Measurements from ENCODE around the gene NT5DC1.

Gene NT5DC1

DNA sequence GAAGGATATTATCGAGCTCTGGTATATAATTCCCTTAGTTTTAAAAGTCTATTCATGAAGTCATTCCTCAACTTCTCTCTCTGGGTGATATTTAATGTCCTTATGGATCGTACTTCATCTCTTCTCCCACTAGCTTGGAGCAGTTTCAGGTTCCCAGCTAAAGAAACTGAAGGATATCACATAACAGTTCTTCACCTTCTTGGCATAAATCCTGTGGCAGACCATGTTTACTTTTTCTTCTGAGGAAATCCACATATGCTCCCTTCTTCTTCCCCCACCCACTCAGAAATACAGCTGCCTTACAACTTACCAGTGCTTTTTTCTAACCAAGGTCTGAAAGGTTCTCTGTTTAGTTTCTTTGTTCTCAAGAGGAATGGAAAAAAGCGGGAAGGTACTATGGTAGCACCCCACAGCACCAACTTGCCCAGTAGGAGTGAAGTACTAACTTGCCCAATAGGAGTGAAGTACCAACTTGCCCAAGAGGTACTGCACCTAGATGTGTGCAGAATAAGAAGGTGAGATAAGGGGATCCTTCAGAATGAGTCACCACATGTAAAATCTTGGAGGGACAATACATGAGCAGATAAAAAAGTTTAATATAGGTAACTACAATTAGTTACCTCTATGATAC is 100.1 kb downstream of the NT5DC1 start:
- DNase-seq: no peak

DNA sequence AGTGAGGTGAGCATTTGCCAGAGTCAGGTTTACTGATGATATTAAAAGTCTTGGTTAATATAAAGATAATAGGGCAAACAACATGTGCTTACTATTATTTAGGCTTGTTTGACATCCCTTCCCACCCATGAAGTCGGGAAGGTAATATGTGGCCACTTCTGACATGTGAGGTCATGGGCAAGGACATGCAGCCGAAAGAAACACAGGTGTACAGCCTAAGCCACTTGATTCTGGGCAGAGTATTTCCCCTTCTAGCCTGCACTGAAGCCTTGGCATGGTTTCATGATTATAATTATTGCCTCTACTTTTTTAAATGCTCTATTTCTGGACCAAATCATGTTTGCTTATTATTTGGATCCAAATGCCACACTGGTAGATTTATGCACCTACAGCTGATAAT is 100.9 kb downstream of the NT5DC1 start:
- no peak for DNase-seq

DNA sequence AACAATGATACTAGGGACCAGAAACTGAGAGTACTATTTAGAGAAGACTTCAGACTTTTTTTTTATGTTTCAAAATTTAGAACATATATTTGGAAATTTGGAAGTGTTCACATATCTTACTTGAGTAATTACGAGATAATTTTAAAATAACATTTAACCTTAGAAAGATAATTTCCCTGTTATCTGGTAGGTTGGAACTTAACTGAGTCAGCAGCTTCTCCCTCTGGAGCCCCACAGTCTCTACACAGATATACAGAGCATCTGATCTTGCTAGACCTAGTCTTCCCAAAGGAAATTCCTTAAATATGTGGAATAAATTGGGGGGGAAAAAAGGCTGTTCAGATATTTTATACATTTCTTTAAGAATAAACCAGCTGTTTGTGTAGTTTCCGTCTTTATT is 104.6 kb downstream of the NT5DC1 start:
- no peak for DNase-seq

DNA sequence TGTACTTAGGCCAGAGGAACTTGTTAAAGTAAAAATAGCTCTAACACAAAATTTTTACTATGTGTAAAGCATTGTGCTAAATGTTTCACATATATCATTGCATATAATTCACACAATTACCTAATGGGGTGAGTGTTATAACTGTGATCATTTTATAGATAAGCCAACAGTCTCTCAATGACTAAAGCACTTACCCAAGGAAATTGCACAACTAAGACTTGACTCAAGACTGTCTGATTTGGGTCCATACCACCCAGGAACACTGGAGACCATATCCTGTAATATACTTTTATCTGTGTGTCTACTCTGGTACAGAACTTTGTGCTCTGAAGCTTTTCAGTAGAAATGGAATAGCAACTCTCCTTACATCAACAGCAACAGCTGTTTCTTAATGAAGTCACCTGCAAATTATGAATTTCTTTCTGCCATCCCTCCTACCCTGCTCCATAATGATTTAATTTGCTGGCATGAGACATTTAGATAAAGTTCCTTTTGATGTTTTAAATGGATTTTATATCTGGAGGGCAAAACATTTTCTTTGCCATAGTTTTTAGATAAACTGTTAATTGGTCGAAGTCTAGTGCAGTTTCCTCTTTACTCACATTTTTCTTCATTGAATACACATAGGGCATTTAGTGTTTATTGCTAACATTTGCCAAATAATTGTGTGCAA is 105.7 kb downstream of the NT5DC1 start:
- no peak for DNase-seq

DNA sequence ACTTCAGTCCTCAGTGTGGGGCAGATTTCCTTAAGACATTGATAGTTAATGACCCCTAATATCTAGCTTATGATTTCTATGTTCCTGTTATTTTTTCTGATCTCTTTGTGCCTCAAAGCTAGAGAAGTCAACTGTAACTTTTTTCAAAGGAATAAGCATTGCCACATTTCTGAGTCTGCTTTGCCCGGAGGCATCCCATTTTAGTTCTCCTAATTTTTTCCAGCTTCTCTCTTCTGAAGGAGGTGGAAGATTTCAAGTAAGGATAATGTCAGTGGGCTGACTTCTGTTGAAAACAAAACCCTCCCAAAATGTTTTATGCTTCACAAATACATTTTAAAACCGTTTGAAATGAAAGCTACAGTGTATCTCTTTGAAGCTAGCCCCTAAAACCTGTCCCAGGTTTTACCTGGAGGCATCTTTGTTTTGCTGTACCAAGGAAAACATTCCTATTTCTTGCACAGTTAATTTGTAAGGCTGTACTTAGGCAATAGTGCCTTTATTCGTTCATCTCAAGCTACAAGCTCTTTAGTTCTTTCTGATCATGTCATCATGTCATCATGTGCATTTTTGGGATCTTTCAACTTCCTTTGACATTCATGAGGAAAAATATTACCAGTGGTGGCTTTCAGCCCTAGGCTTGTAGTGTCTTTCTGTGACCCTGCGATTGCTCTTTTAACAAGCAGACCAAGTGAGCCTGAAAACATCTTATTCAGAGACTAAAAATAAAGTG is 107.6 kb downstream of the NT5DC1 start:
- DNase-seq: no peak

DNA sequence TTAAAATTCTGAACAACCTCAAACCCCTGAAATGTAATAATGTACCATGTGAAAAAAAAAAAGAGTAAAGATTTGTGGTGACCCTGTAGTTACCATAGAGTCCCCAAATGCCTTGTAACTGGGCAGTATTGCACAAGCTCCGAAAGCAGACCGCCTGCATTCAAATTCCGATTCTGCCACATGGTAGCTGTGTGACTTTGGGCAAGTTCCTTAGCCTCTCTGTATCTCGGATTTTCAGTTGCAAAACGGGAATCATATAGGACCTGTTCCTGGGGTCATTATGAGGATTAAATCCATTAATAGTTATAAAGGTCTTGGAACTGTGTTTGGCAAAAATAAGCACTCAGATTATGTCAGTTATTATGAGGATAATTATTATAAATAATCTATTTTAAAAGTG is 109.7 kb downstream of the NT5DC1 start:
- DNase-seq: no peak

DNA sequence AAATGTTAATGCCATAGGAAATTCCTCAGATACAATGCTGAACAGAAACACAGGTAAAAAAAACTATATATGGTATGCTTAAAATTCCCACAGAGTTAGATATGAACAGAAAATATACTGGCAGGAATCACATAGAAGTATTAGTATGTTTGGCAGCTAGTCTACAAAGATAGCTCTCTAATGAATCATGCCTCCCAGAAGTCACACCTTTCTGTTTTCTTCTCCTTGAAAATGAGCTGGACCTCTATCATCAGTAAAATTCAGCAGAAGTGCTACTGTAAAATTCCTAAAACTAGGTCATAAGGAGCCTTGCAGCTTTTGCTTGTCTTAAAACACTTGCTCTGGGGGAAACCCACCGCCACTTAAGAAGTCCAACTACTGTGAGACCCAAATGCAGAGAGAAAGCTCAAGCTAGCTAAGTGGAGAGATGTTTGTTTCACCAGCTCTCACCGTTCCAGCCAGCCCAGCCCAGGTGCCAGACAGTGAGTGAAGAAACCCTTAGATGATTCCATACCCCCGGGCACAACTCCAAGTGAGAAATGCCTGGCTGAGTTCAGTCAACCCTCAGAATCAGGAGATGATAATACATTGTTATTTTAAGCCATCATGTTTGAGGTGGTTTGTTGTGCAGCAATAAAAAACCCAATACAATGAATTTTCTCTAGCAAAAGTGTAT is 110.2 kb downstream of the NT5DC1 start:
- no peak for DNase-seq

DNA sequence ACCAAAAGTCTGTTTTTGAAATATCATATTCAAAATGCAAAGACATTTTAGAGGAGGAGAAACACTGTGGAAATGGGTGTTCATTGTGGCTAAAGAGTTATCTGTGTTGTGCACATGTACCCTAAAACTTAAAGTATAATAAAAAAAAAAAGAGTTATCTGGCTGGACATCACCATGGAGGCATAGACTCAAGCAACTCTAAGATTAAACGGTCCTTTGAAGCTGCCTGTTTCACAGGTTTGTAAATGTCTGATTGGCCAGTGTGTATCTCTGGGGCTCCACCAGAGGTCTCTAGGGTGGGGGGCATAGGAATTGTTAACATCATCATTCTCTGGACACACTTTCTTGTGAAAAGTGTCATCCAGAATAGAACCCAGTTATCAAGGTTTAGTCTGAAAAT is 114.0 kb downstream of the NT5DC1 start:
- DNase-seq: no peak

DNA sequence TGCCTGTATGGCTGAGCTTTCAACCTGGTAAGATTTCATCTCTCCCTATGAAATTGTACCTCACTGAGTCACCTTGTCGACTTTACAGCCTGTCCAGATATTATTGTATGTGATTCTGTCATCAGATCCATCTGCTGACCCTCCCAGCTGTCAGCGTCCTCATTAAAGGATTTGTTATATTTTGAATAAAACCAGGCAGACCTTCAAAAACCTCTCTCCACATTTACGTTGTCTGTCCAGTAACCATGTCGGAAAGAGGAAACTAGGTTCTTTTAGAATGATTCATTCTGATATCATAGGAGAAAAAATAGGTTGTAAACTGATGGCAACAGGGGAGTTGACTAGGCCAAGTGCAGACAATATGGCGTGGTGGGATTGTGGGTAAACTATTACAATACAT is 114.8 kb downstream of the NT5DC1 start:
- DNase-seq: no peak

DNA sequence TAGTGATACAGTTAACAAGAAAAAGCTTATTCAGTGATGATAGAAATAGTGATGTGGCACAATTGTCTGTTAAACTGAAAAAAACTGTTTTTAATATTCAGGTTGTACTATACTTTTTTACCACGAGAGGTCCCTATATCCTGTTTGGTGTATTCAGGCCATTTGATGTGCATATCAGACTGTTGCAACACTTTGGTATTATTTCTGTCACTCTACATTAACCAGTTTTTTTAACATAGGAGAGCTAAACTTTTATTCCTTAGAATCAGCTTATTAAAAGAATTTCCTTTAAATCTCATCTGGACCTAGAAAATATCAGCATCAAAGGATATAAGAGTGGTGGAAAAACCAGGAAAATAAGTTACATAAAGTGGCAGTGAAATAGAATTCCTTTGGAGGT is 116.4 kb downstream of the NT5DC1 start:
- DNase-seq: no peak

DNA sequence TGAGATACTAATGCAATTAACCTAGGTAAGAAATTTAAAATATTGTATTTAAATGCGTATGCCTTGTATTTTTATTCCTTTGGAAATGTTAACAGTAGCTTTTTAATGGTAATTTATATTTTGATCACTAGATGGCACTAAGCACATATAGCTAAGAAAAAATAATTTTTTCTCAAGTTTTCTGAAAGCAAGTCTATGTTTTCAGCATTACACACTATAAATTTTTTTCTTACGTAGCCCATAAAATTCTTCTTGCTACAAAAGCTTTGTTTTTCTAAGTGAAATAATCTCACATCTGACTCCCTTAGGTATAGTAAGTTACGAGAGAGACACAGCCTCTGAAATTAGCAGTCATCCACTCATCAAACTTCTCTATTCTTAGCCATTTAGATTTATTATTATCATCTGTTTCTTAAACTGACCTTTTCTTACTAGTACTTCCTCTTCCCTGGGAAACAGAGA is 117.5 kb downstream of the NT5DC1 start:
- DNase-seq: no peak

DNA sequence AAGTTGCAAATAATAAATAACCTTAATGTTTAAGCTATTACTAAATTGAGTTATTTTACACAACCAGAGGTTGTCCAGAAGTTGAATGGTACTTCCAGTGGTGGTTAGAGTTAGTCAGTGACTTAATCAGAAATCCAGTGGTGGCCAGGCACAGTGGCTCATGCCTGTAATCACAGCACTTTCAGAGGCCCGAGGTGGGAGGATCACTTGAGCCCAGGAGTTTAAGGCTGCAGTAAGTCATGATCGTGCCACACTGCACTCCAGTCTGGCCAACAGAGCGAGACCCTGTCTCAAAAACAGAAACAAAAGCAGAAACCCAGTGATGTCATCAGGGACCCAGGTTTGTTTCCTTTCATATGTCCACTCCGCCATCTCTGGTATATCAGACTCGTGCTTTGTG is 118.2 kb downstream of the NT5DC1 start:
- no peak for DNase-seq

DNA sequence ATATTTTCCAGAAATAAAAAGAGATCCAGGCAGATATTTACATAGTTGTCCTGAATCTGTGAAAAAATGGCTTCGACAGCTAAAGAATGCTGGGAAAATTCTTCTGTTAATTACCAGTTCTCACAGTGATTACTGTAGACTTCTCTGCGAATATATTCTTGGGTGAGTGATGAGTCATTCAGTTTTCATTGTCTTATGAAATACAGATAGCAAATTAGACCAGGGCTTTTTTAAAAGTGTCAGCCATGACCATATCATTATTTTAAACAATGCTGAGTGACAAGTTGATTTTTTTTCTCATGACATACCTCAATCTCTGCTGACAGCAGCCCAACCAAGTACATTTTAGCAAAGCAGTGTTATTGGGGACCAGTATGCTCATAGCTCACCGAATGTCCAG is 120.4 kb downstream of the NT5DC1 start:
- DNase-seq: no peak

DNA sequence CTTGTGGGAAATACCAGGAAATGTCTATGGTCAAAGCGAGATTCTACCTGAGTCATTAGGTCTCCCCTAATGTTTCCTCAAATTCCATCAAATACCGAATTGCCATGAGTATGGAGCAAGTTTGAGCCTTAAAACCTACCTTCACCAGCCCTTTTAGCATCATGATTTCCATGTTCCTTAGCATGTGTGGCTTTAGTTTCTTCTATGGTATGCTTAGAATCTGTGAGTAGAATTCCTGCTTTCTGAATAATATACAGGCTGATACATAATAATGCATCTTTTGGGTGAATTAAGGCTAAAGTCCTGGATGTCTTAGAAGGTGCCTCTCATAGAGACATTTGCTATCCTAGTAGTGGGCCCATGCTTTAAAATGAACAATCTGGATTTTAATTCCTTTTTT is 121.3 kb downstream of the NT5DC1 start:
- no peak for DNase-seq

DNA sequence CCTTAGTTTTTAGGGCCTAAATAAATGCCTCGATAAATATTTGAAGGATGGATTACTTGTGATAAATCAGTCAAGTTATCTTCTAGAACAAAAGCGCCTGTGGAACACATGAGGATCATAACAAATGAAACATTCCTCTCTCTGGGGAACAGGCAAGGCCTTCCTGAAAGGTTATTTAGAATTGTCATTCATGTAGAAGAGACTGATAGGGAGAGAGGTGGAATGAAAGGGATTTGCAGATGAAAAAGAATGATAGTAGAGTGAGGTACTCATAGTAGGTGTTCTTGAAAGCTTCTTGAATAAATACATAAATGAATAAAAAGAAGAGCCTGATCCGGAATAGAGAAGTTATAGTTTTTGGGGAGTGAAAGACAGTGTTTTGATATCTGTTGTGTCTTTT is 122.7 kb downstream of the NT5DC1 start:
- no peak for DNase-seq

DNA sequence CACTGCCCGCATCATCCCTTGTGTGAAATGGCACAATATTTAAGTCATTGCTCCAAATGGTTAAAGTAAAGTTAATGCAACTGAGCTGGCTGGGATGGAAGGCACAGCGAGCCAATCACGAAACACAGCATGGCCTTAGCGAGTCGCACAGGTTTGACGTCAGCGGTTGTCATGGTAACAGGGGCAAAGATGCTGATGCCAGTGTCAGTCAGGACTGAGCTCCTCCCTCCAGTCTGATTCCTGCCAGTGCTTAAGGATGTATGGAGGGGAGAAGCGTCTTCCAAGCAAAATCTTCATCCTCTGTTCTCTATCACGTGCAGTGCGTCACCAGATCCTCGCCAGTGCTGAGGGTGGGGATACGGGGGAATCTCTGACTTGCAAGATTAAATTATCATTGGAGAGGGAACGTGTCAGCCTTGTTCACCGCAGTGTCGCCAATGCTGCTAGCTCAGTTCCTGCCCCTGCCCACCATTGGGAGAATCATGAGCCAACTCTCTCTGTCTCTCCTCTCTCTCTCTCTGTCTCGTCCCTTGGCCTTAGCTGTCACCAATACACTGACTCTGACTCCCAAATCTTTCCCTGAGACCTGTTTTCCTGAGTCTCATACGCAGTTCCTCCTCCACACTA is 128.7 kb downstream of the NT5DC1 start:
- no peak for DNase-seq

DNA sequence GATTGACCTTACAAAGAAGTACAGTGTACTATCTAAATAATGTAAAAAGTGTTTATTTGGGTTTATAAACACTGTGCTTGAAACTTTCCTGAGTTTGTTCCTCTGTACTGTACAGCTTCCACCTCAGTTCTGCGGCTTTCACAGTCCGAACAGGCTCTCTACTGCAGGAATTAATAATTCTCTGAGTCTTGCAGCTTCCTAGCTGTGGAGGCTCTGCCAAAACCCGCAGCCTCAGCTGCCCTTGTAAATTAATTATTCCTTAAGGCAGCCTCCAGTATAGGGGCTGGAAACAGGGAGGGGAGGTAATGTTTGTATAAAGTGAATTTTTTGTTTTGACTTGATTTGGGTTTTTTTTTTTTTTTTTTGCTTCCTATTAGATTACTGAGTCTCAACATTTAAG is 134.0 kb downstream of the NT5DC1 start:
- DNase-seq: no peak

DNA sequence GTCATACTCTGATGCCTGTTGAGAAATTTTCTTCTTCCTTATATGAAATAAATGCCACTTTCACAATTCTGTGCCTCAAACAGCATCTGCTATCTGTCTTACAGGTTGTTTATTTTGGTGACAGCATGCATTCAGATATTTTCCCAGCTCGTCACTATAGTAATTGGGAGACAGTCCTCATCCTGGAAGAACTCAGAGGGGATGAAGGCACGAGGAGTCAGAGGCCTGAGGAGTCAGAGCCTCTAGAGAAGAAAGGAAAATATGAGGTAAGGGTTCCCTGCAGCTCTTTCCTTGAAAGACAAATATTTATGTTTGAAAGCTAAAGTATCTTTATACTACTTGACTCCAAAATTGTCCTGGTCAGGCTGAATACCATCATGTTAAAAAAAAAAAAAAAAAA is 137.4 kb downstream of the NT5DC1 start:
- no peak for DNase-seq

DNA sequence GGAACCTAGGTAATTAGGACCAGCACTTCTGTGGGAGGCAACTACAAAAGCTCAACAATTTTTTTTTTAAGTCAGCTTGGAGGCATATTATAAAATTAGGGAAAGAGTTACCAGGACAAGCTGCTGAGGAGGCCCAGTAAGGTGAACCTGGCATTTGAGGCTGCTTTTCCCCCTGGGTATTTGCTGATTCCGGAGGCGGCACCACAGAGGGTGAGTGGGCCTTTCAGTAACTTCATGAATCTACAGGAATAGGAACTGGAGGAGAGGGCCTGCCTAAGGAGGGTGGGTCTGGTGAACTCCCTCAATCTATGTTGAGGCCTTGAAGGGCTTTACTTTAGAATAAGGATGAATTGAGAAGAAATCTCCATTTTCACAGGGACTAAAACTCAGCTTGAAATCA is 138.6 kb downstream of the NT5DC1 start:
- DNase-seq: no peak

DNA sequence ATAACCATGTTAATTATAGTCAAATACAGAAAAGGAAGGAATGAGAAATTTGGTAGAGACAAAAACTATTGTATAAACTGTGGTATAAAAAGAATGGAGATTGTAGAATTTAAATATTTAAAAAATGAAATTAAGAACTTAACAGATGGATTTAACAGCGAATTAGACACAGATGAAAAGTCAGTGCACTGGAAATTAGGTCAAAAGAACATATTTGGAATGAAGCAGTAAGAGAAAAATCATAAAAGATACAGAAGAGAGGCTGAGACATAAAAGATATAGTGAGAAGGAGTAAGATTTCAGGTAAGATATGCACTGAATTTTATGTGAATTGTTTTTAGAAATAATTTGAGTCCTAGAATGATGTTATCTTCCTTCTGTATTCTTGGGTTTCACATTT is 139.2 kb downstream of the NT5DC1 start:
- no peak for DNase-seq

DNA sequence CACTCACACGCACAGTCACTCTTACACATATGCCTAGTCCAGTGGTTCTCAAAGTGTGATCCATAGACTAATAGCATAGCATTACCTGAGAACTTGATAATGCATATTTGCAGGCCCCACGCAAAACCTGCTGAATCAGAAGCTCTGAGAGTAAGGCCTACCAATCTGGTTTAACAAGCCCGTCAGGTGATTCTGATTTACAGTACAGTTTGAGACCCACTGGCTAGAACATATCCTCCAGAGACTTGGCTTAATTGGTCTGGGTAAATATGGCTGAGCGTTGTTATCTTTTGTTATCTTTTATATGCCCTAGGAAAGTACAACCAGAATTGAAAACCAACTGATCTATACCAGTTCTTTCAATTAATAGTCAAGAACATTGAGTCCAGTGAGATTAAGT is 143.6 kb downstream of the NT5DC1 start:
- DNase-seq: no peak

DNA sequence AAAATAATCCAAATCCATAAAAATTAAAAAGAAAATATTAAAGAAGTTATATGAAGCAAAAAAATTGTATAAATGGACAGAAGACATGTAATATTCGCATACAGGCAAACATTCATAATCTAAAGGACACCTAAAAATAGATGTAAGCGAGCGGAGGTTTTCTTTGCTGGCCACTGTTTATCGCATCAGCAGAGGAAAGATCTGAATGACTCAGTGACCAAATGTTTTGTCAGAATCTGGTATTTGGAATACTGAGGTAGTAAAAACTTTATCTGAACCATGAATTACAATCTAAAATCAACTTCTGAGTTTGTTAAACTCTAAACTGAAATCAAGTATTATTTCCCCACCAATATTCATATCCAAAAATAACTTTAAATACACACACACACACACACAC is 145.4 kb downstream of the NT5DC1 start:
- DNase-seq: no peak

DNA sequence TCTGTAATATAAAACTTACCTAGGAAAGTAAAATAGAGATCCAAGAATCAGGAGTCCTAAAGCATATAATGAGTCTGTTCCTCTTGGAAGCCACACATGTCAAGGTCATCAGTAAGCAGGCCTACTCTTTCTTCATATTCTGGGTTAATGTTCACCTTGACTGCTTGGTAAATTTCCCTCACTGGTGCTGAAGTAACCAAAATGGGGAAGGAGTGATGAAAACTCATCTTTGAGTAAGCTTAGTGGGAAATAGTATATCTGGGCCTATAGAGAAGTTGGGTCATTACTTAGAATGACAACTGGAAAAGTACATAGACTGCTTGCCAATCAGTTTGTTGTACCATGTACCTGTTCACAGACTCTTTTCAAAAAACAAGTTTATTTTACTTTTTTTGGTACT is 146.6 kb downstream of the NT5DC1 start:
- no peak for DNase-seq

Measured in CD4-positive, alpha-beta T cell treated with Interleukin-6 for 4 hours (primary cell).